Endodermal cell (in vitro differentiated cells): ENCODE results near the gene PLCH2. TPM values are rescaled to one million over a fixed set of nuclear protein-coding genes. Genes with fewer than 3 reads are reported as not detected.

Experiments used
- DNase-seq: peaks from one replicate; pipeline ENCODE4 v3.0.0-alpha.2; 2017
- H3K27ac ChIP-seq: 2 replicates; pipeline ENCODE4 v1.5.1; 2013; ENCODE audit warnings: mild to moderate bottlenecking, low read depth, low read length, moderate library complexity
- H3K27me3 ChIP-seq: 2 replicates; pipeline ENCODE4 v1.6.1; 2013; ENCODE audit warnings: mild to moderate bottlenecking, low read length, moderate library complexity; ENCODE audit not compliant: insufficient read depth, control insufficient read depth, poor library complexity, severe bottlenecking
- H3K36me3 ChIP-seq: 2 replicates; pipeline ENCODE4 v1.7.0; 2013; ENCODE audit warnings: mild to moderate bottlenecking, low read length, moderate library complexity; ENCODE audit not compliant: control insufficient read depth, insufficient read depth
- H3K4me1 ChIP-seq: one replicate; pipeline ENCODE4 v1.7.0; 2013; ENCODE audit warnings: low read length; ENCODE audit not compliant: control insufficient read depth, insufficient read depth
- H3K4me3 ChIP-seq: 2 replicates; pipeline ENCODE4 v1.5.1; 2013; ENCODE audit warnings: mild to moderate bottlenecking, low read length, moderate library complexity
- H3K9ac ChIP-seq: 2 replicates; pipeline ENCODE4 v1.6.1; 2013; ENCODE audit warnings: mild to moderate bottlenecking, low read length, moderate library complexity; ENCODE audit not compliant: poor library complexity, severe bottlenecking; ENCODE audit errors: extremely low read depth
- H3K9me3 ChIP-seq: 2 replicates; pipeline ENCODE4 v1.6.1; 2013; ENCODE audit warnings: mild to moderate bottlenecking, low read length, moderate library complexity; ENCODE audit not compliant: control insufficient read depth
- H3K27ac Mint-ChIP-seq: 2 replicates; pipeline ENCODE4 v1.8.0; 2020; ENCODE audit warnings: mixed read lengths
- H3K27me3 Mint-ChIP-seq: 2 replicates; pipeline ENCODE4 v1.8.0; 2021; ENCODE audit warnings: mild to moderate bottlenecking, mixed read lengths; ENCODE audit not compliant: insufficient read depth
- H3K36me3 Mint-ChIP-seq: 2 replicates; pipeline ENCODE4 v1.8.0; 2020; ENCODE audit warnings: low read depth, mixed read lengths
- H3K4me1 Mint-ChIP-seq: 2 replicates; pipeline ENCODE4 v1.8.0; 2020; ENCODE audit warnings: mixed read lengths
- H3K4me3 Mint-ChIP-seq: 2 replicates; pipeline ENCODE4 v1.8.0; 2020; ENCODE audit warnings: mild to moderate bottlenecking, moderate library complexity, mixed read lengths
- H3K9me3 Mint-ChIP-seq: 2 replicates; pipeline ENCODE4 v1.8.0; 2020; ENCODE audit warnings: mild to moderate bottlenecking, mixed read lengths
- CTCF ChIP-seq: fragments of 200-600 bp; sonication (generic); conservative IDR thresholded peaks from 2 replicates; pipeline ENCODE4 v1.5.0; 2021; ENCODE audit warnings: antibody characterized with exemption, mild to moderate bottlenecking
- WGBS, 2 experiments: methylation state at CpG; one replicate each; pipeline versions ENCODE4 v1.1.5 to v1.1.7; 2013; ENCODE audit warnings: missing lambda C conversion rate in 2 of 2, mixed read lengths in 1 of 2; ENCODE audit not compliant: insufficient coverage in 1 of 2, insufficient read length in 1 of 2; 5-methylcytosine and 5-hydroxymethylcytosine counted together
- total RNA-seq, 2 donors: library from RNA; stranded (reverse); fragmentation: NEBNext Ultra II Directional in 1 of 2; extraction: Animal tissue kit (Norgen Biotek cat#: 25700) in 1 of 2; gene quantifications; 2 replicates in 1 of 2; 3 replicates in 1 of 2; pipeline ENCODE4 v1.2.1, GENCODE V29; 2021

Gene PLCH2
- total RNA-seq, 2 donors from 2014 or later = 0.18 to 0.31 TPM

- H3K4me3 Mint-ChIP-seq = no peak overlapping the region
- Histone ChIP-seq H3K4me1 (no peaks in the 10 kb centered on the region), H3K9me3 (no peaks in the 10 kb centered on the region), H3K36me3 (no peaks in the 10 kb centered on the region), H3K27me3 (no peaks in the 10 kb centered on the region), H3K27ac (no peak overlapping the region), H3K4me3 (no peak overlapping the region), H3K9ac (no peak overlapping the region)
- H3K27ac Mint-ChIP-seq = no peak overlapping the region
- H3K4me1 Mint-ChIP-seq = no peaks in the 10 kb centered on the region
- no peak for DNase-seq
- 87 to 94% methylated on average over 10 to 21 of the region's 21 CpGs for WGBS, 2 experiments
- H3K27me3 Mint-ChIP-seq = no peaks in the 10 kb centered on the region
- no peaks in the 10 kb centered on the region for H3K9me3 Mint-ChIP-seq
- no peak for TF ChIP-seq CTCF
- peaks cover 14% of the 10 kb centered on the region for H3K36me3 Mint-ChIP-seq
Observed at GRCh38 chr1:2505461-2505994, 29.4 kb downstream of the PLCH2 start.

- Histone ChIP-seq H3K36me3 (peaks cover 3% of the 10 kb centered on the region), H3K27ac (peak overlapping the region; percentile 44), H3K4me1 (no peaks in the 10 kb centered on the region), H3K27me3 (no peaks in the 10 kb centered on the region), H3K4me3 (no peak overlapping the region), H3K9ac (no peak overlapping the region), H3K9me3 (no peaks in the 10 kb centered on the region)
- no peaks in the 10 kb centered on the region for H3K9me3 Mint-ChIP-seq
- no peak overlapping the region for H3K4me3 Mint-ChIP-seq
- no peak for TF ChIP-seq CTCF
- no peak overlapping the region for H3K27ac Mint-ChIP-seq
- DNase-seq = no peak
- no peaks in the 10 kb centered on the region for H3K4me1 Mint-ChIP-seq
- WGBS, 2 experiments = 88 to 93% methylated on average over 17 to 30 of the region's 30 CpGs
- no peaks in the 10 kb centered on the region for H3K27me3 Mint-ChIP-seq
- H3K36me3 Mint-ChIP-seq = peaks cover 17% of the 10 kb centered on the region
Observed at GRCh38 chr1:2506007-2506860, 30.1 kb downstream of the PLCH2 start.

DNA sequence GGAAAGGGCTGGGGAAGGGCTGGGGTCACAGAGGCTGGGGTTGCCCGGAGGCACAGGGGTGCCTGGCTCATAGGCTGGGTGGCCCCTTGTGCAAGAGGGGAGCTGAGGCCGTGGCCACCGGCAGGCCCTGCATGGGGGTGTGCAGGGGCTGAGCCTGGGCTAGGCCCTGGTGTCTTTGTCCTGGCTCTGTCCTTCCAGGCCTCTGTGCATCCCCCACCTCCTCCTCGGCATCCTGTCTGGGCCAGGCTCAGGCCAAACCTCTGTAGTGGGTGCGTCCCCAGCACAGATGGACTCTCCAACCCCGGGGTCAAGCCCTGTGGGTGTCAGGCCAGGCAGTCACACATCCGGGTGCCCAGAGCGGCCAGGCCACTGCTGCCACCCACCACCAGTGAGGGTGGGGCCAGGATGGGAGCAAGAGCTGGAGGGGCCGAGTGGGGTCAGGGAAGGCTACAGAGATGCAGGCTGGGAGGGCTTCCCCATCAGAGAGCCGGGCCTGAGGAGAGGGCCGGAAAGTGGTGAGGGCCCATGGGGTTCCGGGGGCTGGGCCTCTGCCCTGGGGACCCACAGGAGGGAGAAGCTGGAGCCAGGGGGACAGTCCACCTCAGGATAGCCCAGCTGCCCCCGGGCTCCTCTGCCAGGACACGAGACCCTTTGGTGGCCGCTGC lies 30.9 kb downstream of the PLCH2 start:
- H3K4me1 Mint-ChIP-seq = no peaks in the 10 kb centered on the region
- TF ChIP-seq CTCF = no peak
- H3K27me3 ChIP-seq = no peaks in the 10 kb centered on the region
- H3K27ac ChIP-seq = peak overlapping the region; percentile 44
- WGBS, 2 experiments = 78 to 85% methylated on average over 8 to 15 of the region's 15 CpGs
- no peaks in the 10 kb centered on the region for H3K9me3 ChIP-seq
- no peak overlapping the region for H3K27ac Mint-ChIP-seq
- no peaks in the 10 kb centered on the region for H3K9me3 Mint-ChIP-seq
- no peak overlapping the region for H3K9ac ChIP-seq
- H3K36me3 ChIP-seq = peaks cover 10% of the 10 kb centered on the region
- no peaks in the 10 kb centered on the region for H3K27me3 Mint-ChIP-seq
- H3K4me3 ChIP-seq = no peak overlapping the region
- no peaks in the 10 kb centered on the region for H3K4me1 ChIP-seq
- no peak for DNase-seq
- peaks cover 23% of the 10 kb centered on the region for H3K36me3 Mint-ChIP-seq
- no peak overlapping the region for H3K4me3 Mint-ChIP-seq
